T1000 (cell line): ENCODE results near the gene UFD1.

ENCODE experiments used
- DNase-seq: peaks from one replicate; lab custom pipeline; 2025; ENCODE audit warnings: mixed read lengths; lab: John Stamatoyannopoulos, UW

The UFD1 gene

GRCh38 chr22:19470010-19470409 lies 9.0 kb downstream of the UFD1 start:
- no peak for DNase-seq

DNA sequence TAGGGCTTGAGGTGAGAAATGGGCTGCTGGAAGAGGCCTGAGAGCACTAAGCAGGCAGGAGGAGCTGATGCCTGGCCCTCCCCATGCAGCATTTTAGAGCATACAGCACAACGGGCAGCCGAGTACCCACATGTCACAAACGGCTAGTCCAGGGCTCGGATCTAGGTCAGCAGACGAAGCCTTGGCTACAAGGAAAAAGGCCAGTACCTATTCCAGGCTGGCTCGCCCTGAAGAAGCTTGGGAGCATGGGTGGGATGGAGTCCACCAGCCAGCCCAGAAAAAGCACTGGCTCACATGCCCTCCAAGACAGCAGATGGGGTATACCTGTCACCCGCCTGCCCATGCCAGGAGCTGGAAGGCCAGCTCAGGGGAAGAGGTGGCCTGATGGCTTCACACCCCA lies 9.6 kb downstream of the UFD1 start:
- no peak for DNase-seq

DNA sequence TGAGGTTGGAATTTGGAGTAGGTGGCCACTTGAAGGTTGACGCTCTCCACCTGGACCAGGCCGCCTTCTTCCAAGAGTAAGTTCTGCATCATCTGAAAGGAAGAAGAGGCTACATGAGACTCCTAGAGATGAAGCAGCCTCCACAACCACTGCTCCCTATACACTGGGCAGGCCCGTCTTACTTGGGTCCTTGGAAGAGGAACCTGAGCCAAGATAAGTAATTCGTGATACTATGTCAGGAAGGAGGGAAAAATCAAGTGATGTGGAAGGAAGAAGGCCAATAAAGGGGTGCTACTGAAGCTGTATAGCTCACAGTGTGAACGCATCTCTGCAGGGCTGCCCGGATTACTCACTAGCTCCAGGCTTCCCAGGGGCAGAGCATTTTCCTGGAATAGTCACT lies 11.1 kb downstream of the UFD1 start:
- DNase-seq = no peak

DNA sequence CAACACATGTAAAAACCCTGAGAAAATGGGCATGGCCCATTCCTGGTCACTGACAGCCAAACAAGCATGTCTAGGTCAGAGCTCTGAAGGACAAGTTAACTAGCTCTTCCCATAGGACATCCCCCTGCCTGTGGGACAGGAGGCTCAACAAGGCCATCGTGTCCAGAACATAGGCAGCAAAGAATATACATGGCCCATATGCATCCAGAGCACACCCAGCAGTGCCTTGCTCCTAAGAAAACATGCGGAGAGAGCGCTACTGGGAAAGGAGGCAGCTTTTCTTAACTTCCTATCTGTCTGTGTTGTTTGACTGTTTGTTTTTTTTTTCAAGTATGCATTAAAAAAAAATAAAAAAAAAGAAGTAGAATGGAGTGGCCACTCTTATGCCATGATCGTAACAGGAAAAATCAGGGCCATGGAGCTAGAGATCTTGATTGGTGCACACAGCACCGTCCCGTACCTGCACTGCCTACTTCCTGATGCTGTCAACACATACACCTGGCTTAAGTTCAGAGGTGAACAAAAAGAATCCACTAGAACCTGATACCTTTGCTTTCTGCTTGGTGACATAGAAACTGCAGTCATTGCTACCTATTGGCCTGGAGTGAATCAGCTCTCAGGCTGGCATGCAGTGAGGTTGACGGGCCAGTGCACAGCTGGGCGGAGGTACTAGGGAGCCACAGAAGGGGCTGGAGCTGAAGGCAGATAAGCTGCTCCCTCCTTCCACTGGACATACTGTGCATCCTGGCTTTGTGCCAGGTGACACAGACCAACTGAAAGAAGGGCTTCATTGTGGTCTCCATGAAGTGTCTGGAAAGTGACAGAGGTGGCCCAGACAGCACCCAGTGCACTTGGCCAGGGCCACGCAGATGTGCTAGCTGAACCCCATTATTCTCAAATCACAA lies 11.9 kb downstream of the UFD1 start:
- no peak for DNase-seq

- DNase-seq = no peak
These were observed 12.8 kb downstream of the UFD1 start for GRCh38 chr22:19466126-19466716.

- no peak for DNase-seq
These were observed 14.0 kb downstream of the UFD1 start for GRCh38 chr22:19464975-19465374.

- DNase-seq = no peak
These were observed 14.4 kb downstream of the UFD1 start for GRCh38 chr22:19464546-19464945.

DNA sequence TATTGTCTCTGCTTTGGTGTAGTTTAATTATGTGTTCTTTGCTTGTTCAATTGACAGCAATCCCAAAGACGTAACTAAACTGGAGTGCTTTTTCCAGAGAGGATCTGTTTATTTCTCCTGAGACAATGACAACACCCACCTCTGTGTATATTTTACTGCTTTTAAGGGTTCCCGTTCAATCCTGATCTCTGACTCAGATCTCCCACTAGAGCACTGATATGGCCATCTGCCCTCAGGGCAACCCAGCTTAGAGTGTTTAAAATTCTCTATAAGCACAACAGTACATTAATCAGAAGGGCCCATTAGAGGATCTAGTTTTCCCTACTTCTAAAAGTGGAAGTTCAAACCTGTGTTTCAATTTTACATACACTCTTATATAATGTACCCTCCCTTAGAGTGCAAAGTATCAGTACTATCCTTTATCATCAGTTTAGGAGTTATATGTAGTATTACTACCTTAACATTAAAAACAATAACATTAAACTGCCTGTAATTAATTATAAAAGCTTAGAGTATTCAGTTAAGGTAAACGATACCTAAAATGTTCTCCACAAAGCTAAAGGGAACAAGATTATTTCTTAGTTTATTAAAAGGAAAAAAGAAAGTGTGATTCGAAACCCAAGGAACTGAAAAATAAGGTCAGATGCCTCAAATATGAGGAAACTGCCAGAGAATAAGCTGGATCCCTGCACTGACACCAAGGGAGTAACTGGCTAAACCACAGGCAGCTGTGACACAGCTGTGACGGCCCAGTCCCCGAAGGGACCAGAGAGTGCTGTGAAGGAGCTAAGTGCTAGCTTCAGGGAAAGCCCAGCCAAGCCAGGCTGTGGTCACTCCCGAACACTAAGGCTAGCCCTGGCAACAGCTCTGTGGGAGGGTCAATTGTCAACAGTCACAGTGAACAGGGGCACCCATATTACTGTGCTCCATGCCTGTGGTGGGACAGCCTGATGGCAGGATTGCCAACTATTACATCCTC lies 15.2 kb downstream of the UFD1 start:
- DNase-seq = peak; percentile 79

DNA sequence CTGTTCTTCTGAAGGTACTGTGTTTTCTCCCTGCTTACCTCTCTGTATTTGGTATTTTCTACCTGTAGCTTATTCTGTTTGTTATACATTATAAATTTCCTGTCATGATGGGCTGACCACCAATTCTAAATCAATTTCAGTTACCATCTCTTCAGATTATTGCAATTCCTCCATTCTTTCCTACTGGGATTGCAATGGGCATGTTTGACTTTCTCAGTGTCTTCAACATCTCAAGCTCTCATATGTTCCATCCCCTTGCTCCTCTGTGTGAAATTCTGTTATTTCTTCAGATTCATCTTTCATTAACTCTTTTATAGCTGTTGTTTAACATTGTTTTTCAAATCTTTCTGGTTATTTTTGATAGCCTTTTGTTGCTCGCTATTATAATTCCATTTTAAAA lies 16.0 kb downstream of the UFD1 start:
- no peak for DNase-seq

GRCh38 chr22:19461506-19461905 lies 17.5 kb downstream of the UFD1 start:
- DNase-seq = no peak

GRCh38 chr22:19460036-19460435 lies 19.0 kb downstream of the UFD1 start:
- no peak for DNase-seq

DNA sequence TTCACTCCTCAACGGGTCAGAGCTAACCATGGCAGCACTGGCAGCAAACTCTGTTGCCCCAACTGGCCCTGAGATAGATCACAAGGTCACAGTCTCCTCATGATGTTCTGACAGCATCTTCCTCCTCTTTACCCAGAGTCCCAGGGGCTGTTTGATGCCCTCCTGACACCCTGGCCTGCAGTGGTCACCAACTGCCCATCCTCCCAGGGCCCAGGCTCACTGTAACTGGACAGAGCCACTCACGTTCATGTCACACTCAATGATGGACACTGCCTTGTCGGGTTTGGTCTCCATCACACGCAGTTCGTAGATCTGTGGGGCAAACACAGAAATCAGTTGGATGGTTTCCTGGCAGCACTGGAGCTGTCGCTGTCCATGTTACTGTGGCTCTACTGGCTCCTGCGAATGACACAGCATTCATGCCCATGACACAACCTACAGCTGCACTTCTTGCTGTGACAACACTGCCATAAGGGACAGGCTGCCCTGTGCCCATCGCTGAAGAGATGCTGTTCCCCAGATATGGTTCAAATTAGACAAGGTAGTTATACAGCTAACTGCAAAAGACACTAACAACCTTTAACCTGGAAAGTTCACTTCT lies 21.1 kb downstream of the UFD1 start:
- DNase-seq = no peak

- DNase-seq = no peak
These were observed 22.5 kb downstream of the UFD1 start for GRCh38 chr22:19456541-19456940.

- no peak for DNase-seq
These were observed 23.2 kb downstream of the UFD1 start for GRCh38 chr22:19455585-19456370.

GRCh38 chr22:19455033-19455432 lies 24.0 kb downstream of the UFD1 start:
- no peak for DNase-seq

DNA sequence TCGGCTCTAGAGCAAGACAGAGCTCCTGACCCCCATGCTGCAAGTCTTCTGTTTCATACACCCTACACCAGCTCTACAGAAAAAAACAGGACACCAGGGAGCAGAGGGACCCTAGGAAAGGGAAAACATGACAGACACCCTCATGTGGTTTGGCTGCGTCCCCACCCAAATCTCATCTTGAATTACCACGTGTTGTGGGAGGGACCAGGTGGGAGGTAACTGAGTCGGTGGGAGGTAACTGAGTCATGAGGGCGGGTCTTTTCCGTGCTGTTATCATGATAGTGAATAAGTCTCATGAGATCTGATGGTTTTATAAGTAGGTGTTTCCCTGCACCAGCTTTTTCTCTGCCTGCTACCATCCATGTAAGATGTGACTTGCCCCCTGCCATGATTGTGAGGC lies 24.8 kb downstream of the UFD1 start:
- no peak for DNase-seq

DNA sequence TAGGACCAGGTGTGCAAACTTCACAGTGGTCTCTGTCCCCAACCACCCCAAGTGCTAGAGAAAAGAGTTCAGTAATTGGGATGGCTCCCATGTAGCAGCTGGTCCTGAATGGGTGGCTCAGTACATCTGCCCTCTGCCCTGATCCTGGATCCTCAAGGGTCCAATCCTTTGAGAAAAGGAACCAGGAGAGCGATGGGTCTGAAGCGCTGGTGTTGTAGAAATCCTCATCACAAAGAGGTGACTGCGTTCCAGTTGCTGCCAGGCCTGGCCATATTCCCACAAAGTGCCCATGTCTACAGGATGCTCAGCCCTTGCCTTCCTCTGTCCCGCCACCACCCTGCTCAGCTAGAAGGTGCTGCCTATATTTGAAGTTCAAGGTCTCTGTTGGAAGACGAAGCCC lies 25.3 kb downstream of the UFD1 start:
- no peak for DNase-seq

GRCh38 chr22:19451570-19451969 lies 27.4 kb downstream of the UFD1 start:
- DNase-seq = no peak

DNA sequence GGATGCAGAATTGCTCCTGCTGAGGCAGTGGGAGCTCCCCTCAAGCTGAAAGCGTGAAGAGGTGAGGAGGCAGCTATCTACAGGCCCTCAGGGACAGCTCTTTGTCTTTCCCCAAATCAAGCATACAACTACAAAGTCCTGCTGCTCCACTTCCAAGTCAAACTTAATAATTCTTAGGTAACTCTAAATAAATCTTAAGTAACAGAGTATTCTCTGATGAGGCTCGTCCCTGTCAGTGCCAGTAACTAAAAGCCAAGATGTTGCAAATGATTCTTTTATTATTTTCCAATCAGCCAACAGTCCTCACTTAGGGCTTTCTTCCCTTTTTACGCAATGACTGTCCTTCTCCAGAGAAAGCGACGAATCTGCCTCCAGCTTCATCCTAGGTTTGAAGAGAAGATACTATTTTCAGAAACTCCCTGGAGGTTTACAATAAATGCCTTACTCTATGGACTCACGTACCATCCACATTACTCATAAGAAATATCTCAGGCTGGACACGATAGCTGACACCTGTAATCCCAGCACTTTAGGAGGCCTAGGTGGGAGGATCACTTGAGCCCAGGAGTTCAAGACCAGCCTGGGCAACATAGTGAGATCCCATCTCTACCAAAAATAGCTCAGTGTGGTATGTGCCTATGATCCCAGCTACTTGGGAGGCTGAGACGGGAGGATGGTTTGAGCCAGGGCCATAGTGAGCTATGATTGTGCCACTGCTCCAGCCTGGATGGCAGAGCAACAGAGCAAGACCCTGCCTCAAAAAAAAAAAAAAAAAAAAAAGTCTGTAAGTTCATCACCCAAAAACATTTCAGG lies 28.4 kb downstream of the UFD1 start:
- no peak for DNase-seq

DNA sequence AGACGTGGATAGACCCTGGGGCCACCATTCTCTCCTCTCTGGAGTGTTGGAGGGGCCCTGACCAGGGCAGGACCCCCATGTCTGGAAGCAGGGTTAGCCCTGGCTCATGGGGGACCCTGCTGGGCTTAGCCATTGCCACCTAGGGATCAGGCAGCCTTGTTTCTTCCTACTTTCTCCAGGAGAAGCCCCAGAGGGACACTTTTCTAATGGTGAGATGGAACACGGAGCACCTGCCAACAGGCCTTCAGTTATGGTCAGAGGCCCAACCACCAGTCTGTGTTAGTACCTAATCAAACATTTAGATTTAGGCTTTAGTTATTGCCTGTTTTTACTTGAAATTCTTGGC lies 29.6 kb downstream of the UFD1 start:
- DNase-seq = no peak
